A673 (cell line): Measurements from ENCODE around the gene CFAP300.

Source experiments
- CTCF ChIP-seq: fragments of 300-800, 200-600 bp; sonication (generic); conservative IDR thresholded peaks from 2 replicates; pipeline ENCODE4 v1.5.1; 2017; ENCODE audit warnings: low read depth, mild to moderate bottlenecking, antibody characterized with exemption, low read length, moderate library complexity, mixed read lengths
- EZH2 ChIP-seq: fragments of 200-600 bp; sonication (generic); IDR thresholded peaks from 2 replicates; pipeline ENCODE4 v1.6.1; 2017; ENCODE audit warnings: borderline replicate concordance, low read depth, mild to moderate bottlenecking, mixed read lengths, antibody characterized with exemption, low read length; ENCODE audit not compliant: poor library complexity, severe bottlenecking

DNA sequence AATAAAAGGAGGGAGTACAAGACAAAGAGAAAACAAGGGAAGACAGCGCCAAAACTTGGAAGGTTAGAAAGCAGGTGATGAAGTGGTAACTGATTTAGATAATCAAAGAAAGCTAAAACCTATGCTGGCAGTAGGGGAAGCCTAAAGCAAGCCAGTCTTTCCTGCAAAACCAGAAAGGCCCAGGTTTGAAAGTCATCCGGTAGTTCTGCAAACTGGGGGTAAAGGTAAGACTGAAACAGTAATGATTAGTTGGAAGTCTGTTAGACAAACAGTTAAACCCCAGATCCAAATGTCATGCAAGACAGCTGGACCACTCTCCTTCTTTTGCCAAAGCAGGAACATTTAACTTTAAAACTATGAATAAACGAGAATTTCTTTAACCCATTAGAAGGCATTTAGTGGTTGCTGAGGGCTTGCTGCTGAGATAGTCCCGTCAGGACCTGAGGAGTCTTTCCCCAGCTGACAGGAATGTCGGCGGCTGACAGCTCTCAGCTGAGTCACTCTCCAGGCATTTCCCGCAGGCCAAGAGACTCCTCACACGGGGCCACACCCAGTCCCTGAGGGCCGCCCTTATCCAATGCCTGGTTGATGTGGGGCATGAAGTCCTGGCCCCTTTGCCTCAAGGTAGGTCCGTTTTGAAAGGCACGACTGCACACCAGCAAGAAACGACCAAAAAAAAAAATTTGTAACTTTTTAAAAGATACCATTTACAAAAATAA, 36.3 kb upstream of the CFAP300 start:
- no peak for TF ChIP-seq CTCF
- no peak for TF ChIP-seq EZH2
